GM12864 (cell line): ENCODE data around the gene ADAMTS13.

Experiments
- DNase-seq: peaks from one replicate; pipeline ENCODE4 v3.0.0-alpha.2; 2011; ENCODE audit warnings: low read depth
- H3K4me3 ChIP-seq: 2 replicates; pipeline ENCODE4 v1.5.1; 2011; ENCODE audit warnings: mild to moderate bottlenecking, low read depth, low read length, control low read depth
- CTCF ChIP-seq: IDR thresholded peaks from 2 replicates; pipeline ENCODE4 v1.5.1; 2011; ENCODE audit warnings: low read depth, mild to moderate bottlenecking, moderate library complexity, low read length, control low read depth, inconsistent platforms; ENCODE audit errors: missing control alignments

ADAMTS13 gene

GRCh38 chr9:133494636-133495326, 72.6 kb downstream of the ADAMTS13 start:
- H3K4me3 ChIP-seq = no peak overlapping the region
- no peak for TF ChIP-seq CTCF
- DNase-seq = no peak

DNA sequence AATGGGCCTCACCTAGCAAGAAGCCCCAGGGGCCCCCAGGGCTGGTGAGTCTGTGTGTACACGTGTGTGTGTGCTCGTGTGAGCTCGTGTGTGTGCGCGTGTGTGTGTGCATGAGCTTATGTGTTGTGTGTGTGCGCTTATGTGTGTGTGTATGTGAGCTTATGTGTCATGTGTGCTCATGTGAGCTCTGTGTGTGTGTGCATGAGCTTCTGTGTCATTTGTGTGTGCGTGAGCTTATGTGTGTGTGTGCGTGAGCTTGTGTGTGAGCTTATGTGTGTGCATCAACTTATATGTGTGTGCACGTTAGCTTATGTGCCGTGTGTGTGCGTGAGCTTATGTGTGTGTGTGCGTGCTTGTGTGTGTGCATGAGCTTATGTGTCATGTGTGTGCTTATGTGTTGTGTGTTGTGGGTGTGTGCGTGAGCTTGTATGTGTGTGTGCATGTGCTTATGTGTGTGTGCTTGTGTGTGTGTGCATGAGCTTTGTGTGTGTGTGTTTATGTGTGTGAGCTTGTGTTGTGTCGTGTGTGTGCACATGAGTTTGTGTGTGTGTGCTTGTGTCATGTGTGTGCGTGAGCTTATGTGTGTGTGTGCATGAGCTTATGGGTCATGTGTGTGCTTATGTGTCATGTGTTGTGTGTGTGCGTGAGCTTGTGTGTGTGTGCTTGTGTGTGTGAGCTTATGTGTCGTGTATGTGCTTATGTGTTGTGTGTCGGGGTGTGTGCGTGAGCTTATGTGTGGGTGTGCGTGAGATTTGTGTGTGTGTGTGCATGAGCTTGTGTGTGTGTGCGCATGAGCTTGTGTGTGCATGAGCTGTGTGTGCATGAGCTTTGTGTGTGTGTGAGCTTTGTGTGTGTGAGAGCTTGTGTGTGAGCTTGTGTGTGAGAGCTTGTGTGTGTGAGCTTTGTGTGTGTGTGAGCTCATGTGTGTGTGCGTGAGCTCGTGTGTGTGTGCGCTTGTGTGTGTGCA, 73.4 kb downstream of the ADAMTS13 start:
- no peak for DNase-seq
- TF ChIP-seq CTCF = no peak
- no peak overlapping the region for H3K4me3 ChIP-seq

DNA sequence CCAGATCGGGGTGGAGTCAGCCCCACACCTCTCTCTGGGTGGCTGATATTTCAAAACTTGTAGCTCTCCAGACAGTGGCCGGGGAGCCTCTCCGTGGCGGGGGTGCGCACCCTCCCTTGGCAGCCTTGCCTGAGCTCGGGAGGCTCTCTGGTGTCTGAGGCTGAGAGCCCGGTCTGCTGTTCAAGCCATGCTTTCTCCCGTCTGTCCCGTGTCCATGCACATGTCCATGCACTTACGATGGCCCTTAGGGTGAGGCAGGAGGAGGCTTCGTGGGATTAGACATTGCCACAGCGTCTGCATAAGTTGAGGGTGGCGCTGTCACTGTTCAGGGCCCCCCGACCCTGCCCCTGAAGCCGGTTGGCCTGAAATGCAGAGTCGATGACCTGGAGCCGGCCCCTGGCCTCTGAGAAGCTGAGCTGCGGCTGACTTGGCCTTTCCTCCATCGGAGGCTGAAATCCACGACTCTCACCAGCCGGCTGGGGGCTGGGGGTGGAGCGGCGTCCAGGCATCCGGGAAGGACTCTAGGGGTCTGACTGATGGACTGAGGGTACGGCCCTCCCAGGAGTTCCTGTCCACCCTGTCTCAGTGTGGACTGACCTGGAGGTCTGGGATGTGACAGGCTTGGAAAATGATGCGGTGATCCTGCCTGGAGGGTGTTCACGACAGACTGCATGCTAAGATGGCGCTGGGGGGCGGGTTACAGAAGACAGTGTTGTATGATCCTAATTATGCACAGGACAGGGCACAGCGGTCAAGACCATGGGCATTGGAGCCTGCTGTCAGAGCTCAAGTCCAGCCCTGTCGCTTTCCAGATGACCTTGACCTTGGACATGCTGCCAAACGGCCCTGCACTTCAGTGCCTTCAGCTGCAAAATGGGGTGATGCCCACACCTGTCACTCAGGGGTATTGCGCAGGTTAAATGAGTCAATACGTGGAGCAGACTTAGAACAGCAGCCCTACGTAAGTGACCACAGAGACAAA, 75.0 kb downstream of the ADAMTS13 start:
- no peak for DNase-seq
- TF ChIP-seq CTCF = no peak
- no peak overlapping the region for H3K4me3 ChIP-seq

- no peak for TF ChIP-seq CTCF
- no peak overlapping the region for H3K4me3 ChIP-seq
- DNase-seq = no peak
These were observed 77.1 kb downstream of the ADAMTS13 start for GRCh38 chr9:133499132-133499891.

- DNase-seq = no peak
- no peak for TF ChIP-seq CTCF
- H3K4me3 ChIP-seq = no peak overlapping the region
These were observed 77.7 kb downstream of the ADAMTS13 start for GRCh38 chr9:133499892-133500270.

- DNase-seq = no peak
- H3K4me3 ChIP-seq = no peak overlapping the region
- TF ChIP-seq CTCF = no peak
These were observed 79.9 kb downstream of the ADAMTS13 start for GRCh38 chr9:133502112-133502511.
